ENCODE measurements around the gene PNPLA7.
"Not testable (repeated sequence)": the region's sequence is repeated elsewhere in the genome, so short reads cannot be mapped to it uniquely, and the experiment has no call there.

DNA sequence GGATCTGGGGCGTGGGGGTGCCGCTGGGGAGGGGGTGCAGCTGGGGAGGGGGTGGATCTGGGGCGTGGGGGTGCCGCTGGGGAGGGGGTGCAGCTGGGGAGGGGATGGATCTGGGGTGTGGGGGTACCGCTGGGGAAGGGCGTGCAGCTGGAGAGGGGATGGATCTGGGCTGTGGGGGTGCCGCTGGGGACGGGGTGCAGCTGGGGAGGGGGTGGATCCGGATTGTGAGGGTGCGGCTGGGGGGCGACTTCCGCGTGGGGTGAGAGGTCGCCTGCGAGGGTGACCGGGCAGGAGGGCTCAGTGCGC is 709 bp upstream of the PNPLA7 start:
- TF ChIP-seq ISL2 (CRISPR knock-in tag; IDR thresholded peaks at IDR 0.05); YY1 (IDR thresholded peaks at IDR 0.05; ENCODE audit: insufficient read depth, insufficient replicate concordance, low read depth, low read length); TEAD3 (CRISPR knock-in tag; optimal IDR thresholded peaks at IDR 0.05; ENCODE audit: borderline replicate concordance): not testable (repeated sequence)
- TF ChIP-seq, protein P1, sequence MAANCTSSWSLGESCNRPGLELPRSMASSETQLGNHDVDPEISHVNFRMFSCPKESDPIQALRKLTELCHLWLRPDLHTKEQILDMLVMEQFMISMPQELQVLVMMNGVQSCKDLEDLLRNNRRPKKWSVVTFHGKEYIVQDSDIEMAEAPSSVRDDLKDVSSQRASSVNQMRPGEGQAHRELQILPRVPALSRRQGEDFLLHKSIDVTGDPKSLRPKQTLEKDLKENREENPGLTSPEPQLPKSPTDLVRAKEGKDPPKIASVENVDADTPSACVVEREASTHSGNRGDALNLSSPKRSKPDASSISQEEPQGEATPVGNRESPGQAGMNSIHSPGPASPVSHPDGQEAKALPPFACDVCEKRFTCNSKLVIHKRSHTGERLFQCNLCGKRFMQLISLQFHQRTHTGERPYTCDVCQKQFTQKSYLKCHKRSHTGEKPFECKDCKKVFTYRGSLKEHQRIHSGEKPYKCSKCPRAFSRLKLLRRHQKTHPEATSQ (CRISPR knock-in tag; IDR thresholded peaks at IDR 0.05; ENCODE audit: borderline replicate concordance), result not testable (repeated sequence)

All from HepG2 (cell line).